MM.1S (cell line): Measurements from ENCODE around the gene CCDC192.

Experiments
- DNase-seq: peaks from one replicate; pipeline ENCODE4 v3.0.0-alpha.2; 2015
- H2AFZ ChIP-seq: fragments of 300-600 bp; sonication (generic); 2 replicates; pipeline ENCODE4 v1.6.0; 2016; ENCODE audit warnings: antibody characterized with exemption, low read length
- H3F3A ChIP-seq: fragments of 300-600 bp; sonication (generic); 2 replicates; pipeline ENCODE4 v1.6.1; 2016; ENCODE audit warnings: mild to moderate bottlenecking, antibody characterized with exemption, low read length, moderate library complexity, mixed read lengths; ENCODE audit not compliant: insufficient read depth
- H3K27ac ChIP-seq: fragments of 300-600 bp; sonication (generic); 2 replicates; pipeline ENCODE4 v1.5.1; 2016; ENCODE audit warnings: mild to moderate bottlenecking, low read length
- H3K27me3 ChIP-seq: fragments of 300-600 bp; sonication (generic); replicated peaks from 2 replicates; pipeline ENCODE4 v1.6.0; 2016; ENCODE audit warnings: low read length; ENCODE audit not compliant: insufficient read depth
- H3K36me3 ChIP-seq: fragments of 300-600 bp; sonication (generic); replicated peaks from 2 replicates; pipeline ENCODE4 v1.6.1; 2016; ENCODE audit warnings: mild to moderate bottlenecking, low read length, mixed read lengths; ENCODE audit not compliant: insufficient read depth
- H3K4me1 ChIP-seq: fragments of 300-600 bp; sonication (generic); 2 replicates; pipeline ENCODE4 v1.6.1; 2016; ENCODE audit warnings: low read length, mixed read lengths
- H3K4me2 ChIP-seq: fragments of 300-600 bp; sonication (generic); 2 replicates; pipeline ENCODE4 v1.6.0; 2016; ENCODE audit warnings: low read depth, low read length
- H3K4me3 ChIP-seq: fragments of 300-600 bp; sonication (generic); 2 replicates; pipeline ENCODE4 v1.5.1; 2016; ENCODE audit warnings: low read length, mixed read lengths
- H3K79me2 ChIP-seq: fragments of 300-600 bp; sonication (generic); 2 replicates; pipeline ENCODE4 v1.6.1; 2016; ENCODE audit warnings: mixed run types, low read length, mixed read lengths
- H3K9ac ChIP-seq: fragments of 300-600 bp; sonication (generic); 2 replicates; pipeline ENCODE4 v1.6.1; 2016; ENCODE audit warnings: low read length, mixed read lengths
- H3K9me2 ChIP-seq: fragments of 300-600 bp; sonication (generic); replicated peaks from 2 replicates; pipeline ENCODE4 v1.6.1; 2016; ENCODE audit warnings: mild to moderate bottlenecking, low read length, mixed read lengths; ENCODE audit not compliant: insufficient read depth
- H3K9me3 ChIP-seq: fragments of 300-600 bp; sonication (generic); replicated peaks from 2 replicates; pipeline ENCODE4 v1.6.1; 2016; ENCODE audit warnings: mild to moderate bottlenecking, low read length, mixed read lengths; ENCODE audit not compliant: insufficient read depth
- H4K20me1 ChIP-seq: fragments of 300-600 bp; sonication (generic); 2 replicates; pipeline ENCODE4 v1.6.1; 2016; ENCODE audit warnings: mild to moderate bottlenecking, low read length, moderate library complexity, mixed read lengths; ENCODE audit not compliant: insufficient read depth
- CTCF ChIP-seq: fragments of 300-600 bp; sonication (generic); IDR thresholded peaks from 2 replicates; pipeline ENCODE4 v1.5.1; 2016; ENCODE audit warnings: antibody characterized with exemption, low read length, mixed read lengths
- EZH2 ChIP-seq: fragments of 300-600 bp; sonication (generic); optimal IDR thresholded peaks from 2 replicates; pipeline ENCODE3; 2017; ENCODE audit warnings: low read depth, mild to moderate bottlenecking, antibody characterized with exemption, low read length, mixed read lengths
- EZH2phosphoT487 ChIP-seq: fragments of 300-600 bp; sonication (generic); IDR thresholded peaks from 2 replicates; pipeline ENCODE4 v1.6.1; 2018; ENCODE audit warnings: antibody characterized with exemption, low read length

Gene CCDC192

DNA sequence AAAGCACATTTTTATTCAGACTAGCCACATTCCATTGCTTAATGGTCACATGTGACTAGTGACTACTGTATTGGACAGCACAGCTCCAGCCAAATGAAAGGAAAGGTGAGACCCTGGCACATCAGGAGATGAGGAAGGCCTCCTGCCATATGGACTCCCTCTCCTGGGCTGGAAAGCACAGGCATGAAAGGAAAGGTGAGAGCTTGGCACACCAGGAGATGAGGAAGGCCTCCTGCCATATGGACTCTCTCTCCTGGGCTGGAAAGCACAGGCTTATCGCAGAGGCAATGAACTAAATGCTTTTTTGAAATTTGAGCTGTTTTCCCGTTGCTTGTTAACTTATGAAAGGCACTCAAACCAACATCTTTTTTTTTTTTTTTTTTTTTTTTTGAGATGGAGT, 235.6 kb downstream of the CCDC192 start:
- no peaks in the 10 kb centered on the region for H3K9me3 ChIP-seq
- no peak for DNase-seq
- no peaks in the 10 kb centered on the region for H3K27me3 ChIP-seq
- no peak for TF ChIP-seq CTCF
- TF ChIP-seq EZH2phosphoT487, result no peak
- no peak for TF ChIP-seq EZH2
- H3K4me2 ChIP-seq, result no peak overlapping the region
- no peaks in the 10 kb centered on the region for H3K9me2 ChIP-seq
- H4K20me1 ChIP-seq, result no peaks in the 10 kb centered on the region
- no peak overlapping the region for H3K27ac ChIP-seq
- no peak overlapping the region for H3K4me3 ChIP-seq
- no peak overlapping the region for H3K9ac ChIP-seq
- H3K36me3 ChIP-seq, result no peaks in the 10 kb centered on the region
- peaks cover 16% of the 10 kb centered on the region for H3K4me1 ChIP-seq
- H3F3A ChIP-seq, result peaks cover 4% of the 10 kb centered on the region; the same call in 1 of the 2 replicates
- H2AFZ ChIP-seq, result no peak overlapping the region
- no peaks in the 10 kb centered on the region for H3K79me2 ChIP-seq

- TF ChIP-seq CTCF (no peak), EZH2 (no peak), EZH2phosphoT487 (no peak)
- no peak overlapping the region for H3K4me3 ChIP-seq
- no peak overlapping the region for H3K4me2 ChIP-seq
- H3K27me3 ChIP-seq, result no peaks in the 10 kb centered on the region; the same call in 1 of the 2 replicates
- no peaks in the 10 kb centered on the region for H3K9me2 ChIP-seq
- H3K36me3 ChIP-seq, result no peaks in the 10 kb centered on the region
- no peak for DNase-seq
- no peaks in the 10 kb centered on the region for H3K79me2 ChIP-seq
- no peaks in the 10 kb centered on the region for H3K9me3 ChIP-seq
- no peaks in the 10 kb centered on the region for H4K20me1 ChIP-seq
- H2AFZ ChIP-seq, result no peak overlapping the region
- H3K9ac ChIP-seq, result no peak overlapping the region
- peaks cover 4% of the 10 kb centered on the region; the same call in 1 of the 2 replicates for H3F3A ChIP-seq
- peaks cover 17% of the 10 kb centered on the region for H3K4me1 ChIP-seq
- no peak overlapping the region for H3K27ac ChIP-seq
Observed at GRCh38 chr5:127940854-127941253, 237.7 kb downstream of the CCDC192 start.

DNA sequence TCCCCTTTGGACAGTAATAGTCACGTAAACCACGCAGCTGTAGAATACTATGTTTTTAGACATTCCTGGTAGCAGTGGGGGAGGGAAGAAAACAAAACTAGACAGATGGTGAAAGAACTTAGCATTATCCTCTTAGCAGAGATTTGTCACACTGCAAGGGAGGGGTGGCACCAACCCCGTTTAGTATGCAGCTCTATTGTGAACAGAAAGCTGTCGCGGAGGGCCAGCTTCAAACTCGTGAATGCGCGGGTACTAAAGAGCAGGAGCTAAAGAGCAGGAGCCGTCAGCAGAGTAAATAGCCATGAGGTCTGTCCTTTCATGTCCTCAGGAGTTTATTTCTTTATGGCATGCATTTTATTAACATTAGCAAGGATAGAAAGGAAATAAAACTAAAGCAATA, 238.5 kb downstream of the CCDC192 start:
- TF ChIP-seq EZH2phosphoT487 (no peak), EZH2 (no peak), CTCF (no peak)
- H3K9me3 ChIP-seq, result no peaks in the 10 kb centered on the region
- no peak overlapping the region for H3K4me3 ChIP-seq
- no peak overlapping the region for H2AFZ ChIP-seq
- no peak overlapping the region for H3K4me2 ChIP-seq
- no peak overlapping the region for H3K27ac ChIP-seq
- H3K4me1 ChIP-seq, result peaks cover 17% of the 10 kb centered on the region
- H3K27me3 ChIP-seq, result no peaks in the 10 kb centered on the region; the same call in 1 of the 2 replicates
- no peaks in the 10 kb centered on the region for H4K20me1 ChIP-seq
- H3K79me2 ChIP-seq, result no peaks in the 10 kb centered on the region
- H3K9ac ChIP-seq, result no peak overlapping the region
- no peaks in the 10 kb centered on the region for H3K9me2 ChIP-seq
- no peak for DNase-seq
- peaks cover 4% of the 10 kb centered on the region; the same call in 1 of the 2 replicates for H3F3A ChIP-seq
- no peaks in the 10 kb centered on the region for H3K36me3 ChIP-seq
